Measurements from ENCODE around the gene IER5.

The IER5 gene

DNA sequence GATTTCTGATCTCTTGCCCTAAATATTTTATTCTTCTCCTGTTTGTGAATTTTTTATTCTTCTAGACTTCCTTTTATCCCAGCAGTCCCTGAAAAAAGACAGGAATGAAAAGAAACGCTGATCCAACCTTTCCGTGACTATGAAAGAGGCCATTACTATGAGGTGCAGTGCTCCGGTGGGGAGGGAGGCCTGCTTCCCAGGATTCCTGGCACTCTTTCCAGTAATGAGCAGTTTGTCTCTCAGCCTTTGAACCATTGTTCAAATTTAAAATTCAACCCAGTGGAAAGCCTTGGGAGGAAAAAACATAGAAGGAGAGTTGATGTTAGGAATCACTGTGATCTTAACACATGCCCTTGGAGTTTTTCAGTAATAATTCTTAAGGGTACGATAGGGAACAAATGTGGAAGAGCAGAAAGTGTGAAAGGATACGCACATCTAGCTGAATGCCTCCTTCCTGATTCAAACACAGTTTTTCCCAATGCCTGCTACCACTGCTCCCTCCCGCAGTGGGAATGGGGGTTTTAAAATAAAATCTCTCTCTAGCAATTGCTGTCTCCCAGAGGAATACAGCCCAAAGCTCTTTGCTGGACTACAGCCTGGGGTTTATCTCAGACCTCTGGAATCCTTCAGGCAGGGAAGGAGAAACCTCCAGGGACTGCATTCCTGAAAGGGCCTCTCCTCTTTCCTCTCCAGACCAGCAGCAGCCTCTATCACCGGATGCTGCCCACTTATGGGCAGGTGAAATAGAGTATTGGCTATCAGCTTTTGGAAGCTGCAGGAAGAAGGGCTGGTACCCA is 6.1 kb downstream of the IER5 start (continued):
- TF ChIP-seq ZNF48 (tag by site-specific recombination; IDR thresholded peaks at IDR 0.05) (no peak), ZBTB17 (tag by site-specific recombination; IDR thresholded peaks at IDR 0.05) (peak; percentile 59; the same call in 1 of the 2 replicates), ZNF239 (tag by site-specific recombination; IDR thresholded peaks at IDR 0.05) (no peak), RBAK (tag by site-specific recombination; IDR thresholded peaks at IDR 0.05) (no peak), SP3 (tag by site-specific recombination; IDR thresholded peaks at IDR 0.05) (no peak), ZNF529 (tag by site-specific recombination; IDR thresholded peaks at IDR 0.05; ENCODE audit: insufficient replicate concordance) (no peak), KLF10 (tag by site-specific recombination; IDR thresholded peaks at IDR 0.05) (peak; percentile 85), ZNF24 (tag by site-specific recombination; IDR thresholded peaks at IDR 0.05) (peak; percentile 59; the same call in 1 of the 2 replicates), ZNF677 (tag by site-specific recombination; IDR thresholded peaks at IDR 0.05) (no peak), GFI1B (tag by site-specific recombination; IDR thresholded peaks at IDR 0.05) (0 out of 2 replicates have a peak, but pooled peaks have one; percentile 42), ZNF664 (tag by site-specific recombination; IDR thresholded peaks at IDR 0.05) (no peak), ZNF423 (tag by site-specific recombination; IDR thresholded peaks at IDR 0.05) (no peak), ZNF19 (tag by site-specific recombination; IDR thresholded peaks at IDR 0.05; ENCODE audit: low read depth) (no peak), ZNF658 (tag by site-specific recombination; IDR thresholded peaks at IDR 0.05) (no peak), FEZF1 (tag by site-specific recombination; IDR thresholded peaks at IDR 0.05) (no peak; the same call in 1 of the 2 replicates), ZNF560 (tag by site-specific recombination; IDR thresholded peaks at IDR 0.05; ENCODE audit: borderline replicate concordance) (no peak), KLF1 (tag by site-specific recombination; IDR thresholded peaks at IDR 0.05) (no peak), MZF1 (tag by site-specific recombination; IDR thresholded peaks at IDR 0.05; ENCODE audit: borderline replicate concordance) (no peak), KLF7 (tag by site-specific recombination; IDR thresholded peaks at IDR 0.05; ENCODE audit: borderline replicate concordance) (no peak), ZBTB21 (tag by site-specific recombination; IDR thresholded peaks at IDR 0.05) (no peak), ZNF354C (tag by site-specific recombination; IDR thresholded peaks at IDR 0.05; ENCODE audit: borderline replicate concordance, low read depth) (no peak), ZNF311 (tag by site-specific recombination; IDR thresholded peaks at IDR 0.05; ENCODE audit: borderline replicate concordance) (no peak)
- TF ChIP-seq, protein P1, sequence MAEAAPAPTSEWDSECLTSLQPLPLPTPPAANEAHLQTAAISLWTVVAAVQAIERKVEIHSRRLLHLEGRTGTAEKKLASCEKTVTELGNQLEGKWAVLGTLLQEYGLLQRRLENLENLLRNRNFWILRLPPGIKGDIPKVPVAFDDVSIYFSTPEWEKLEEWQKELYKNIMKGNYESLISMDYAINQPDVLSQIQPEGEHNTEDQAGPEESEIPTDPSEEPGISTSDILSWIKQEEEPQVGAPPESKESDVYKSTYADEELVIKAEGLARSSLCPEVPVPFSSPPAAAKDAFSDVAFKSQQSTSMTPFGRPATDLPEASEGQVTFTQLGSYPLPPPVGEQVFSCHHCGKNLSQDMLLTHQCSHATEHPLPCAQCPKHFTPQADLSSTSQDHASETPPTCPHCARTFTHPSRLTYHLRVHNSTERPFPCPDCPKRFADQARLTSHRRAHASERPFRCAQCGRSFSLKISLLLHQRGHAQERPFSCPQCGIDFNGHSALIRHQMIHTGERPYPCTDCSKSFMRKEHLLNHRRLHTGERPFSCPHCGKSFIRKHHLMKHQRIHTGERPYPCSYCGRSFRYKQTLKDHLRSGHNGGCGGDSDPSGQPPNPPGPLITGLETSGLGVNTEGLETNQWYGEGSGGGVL (tag by site-specific recombination; IDR thresholded peaks at IDR 0.05) = no peak
- TF ChIP-seq, protein P2, sequence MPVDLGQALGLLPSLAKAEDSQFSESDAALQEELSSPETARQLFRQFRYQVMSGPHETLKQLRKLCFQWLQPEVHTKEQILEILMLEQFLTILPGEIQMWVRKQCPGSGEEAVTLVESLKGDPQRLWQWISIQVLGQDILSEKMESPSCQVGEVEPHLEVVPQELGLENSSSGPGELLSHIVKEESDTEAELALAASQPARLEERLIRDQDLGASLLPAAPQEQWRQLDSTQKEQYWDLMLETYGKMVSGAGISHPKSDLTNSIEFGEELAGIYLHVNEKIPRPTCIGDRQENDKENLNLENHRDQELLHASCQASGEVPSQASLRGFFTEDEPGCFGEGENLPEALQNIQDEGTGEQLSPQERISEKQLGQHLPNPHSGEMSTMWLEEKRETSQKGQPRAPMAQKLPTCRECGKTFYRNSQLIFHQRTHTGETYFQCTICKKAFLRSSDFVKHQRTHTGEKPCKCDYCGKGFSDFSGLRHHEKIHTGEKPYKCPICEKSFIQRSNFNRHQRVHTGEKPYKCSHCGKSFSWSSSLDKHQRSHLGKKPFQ (tag by site-specific recombination; IDR thresholded peaks at IDR 0.05) = no peak
- TF ChIP-seq, protein P3, sequence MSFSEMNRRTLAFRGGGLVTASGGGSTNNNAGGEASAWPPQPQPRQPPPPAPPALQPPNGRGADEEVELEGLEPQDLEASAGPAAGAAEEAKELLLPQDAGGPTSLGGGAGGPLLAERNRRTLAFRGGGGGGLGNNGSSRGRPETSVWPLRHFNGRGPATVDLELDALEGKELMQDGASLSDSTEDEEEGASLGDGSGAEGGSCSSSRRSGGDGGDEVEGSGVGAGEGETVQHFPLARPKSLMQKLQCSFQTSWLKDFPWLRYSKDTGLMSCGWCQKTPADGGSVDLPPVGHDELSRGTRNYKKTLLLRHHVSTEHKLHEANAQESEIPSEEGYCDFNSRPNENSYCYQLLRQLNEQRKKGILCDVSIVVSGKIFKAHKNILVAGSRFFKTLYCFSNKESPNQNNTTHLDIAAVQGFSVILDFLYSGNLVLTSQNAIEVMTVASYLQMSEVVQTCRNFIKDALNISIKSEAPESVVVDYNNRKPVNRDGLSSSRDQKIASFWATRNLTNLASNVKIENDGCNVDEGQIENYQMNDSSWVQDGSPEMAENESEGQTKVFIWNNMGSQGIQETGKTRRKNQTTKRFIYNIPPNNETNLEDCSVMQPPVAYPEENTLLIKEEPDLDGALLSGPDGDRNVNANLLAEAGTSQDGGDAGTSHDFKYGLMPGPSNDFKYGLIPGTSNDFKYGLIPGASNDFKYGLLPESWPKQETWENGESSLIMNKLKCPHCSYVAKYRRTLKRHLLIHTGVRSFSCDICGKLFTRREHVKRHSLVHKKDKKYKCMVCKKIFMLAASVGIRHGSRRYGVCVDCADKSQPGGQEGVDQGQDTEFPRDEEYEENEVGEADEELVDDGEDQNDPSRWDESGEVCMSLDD (tag by site-specific recombination; IDR thresholded peaks at IDR 0.05) = no peak
- TF ChIP-seq, protein P4, sequence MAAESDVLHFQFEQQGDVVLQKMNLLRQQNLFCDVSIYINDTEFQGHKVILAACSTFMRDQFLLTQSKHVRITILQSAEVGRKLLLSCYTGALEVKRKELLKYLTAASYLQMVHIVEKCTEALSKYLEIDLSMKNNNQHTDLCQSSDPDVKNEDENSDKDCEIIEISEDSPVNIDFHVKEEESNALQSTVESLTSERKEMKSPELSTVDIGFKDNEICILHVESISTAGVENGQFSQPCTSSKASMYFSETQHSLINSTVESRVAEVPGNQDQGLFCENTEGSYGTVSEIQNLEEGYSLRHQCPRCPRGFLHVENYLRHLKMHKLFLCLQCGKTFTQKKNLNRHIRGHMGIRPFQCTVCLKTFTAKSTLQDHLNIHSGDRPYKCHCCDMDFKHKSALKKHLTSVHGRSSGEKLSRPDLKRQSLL (tag by site-specific recombination; IDR thresholded peaks at IDR 0.05) = peak; percentile 21; the same call in 1 of the 2 replicates
- TF ChIP-seq, protein P5, sequence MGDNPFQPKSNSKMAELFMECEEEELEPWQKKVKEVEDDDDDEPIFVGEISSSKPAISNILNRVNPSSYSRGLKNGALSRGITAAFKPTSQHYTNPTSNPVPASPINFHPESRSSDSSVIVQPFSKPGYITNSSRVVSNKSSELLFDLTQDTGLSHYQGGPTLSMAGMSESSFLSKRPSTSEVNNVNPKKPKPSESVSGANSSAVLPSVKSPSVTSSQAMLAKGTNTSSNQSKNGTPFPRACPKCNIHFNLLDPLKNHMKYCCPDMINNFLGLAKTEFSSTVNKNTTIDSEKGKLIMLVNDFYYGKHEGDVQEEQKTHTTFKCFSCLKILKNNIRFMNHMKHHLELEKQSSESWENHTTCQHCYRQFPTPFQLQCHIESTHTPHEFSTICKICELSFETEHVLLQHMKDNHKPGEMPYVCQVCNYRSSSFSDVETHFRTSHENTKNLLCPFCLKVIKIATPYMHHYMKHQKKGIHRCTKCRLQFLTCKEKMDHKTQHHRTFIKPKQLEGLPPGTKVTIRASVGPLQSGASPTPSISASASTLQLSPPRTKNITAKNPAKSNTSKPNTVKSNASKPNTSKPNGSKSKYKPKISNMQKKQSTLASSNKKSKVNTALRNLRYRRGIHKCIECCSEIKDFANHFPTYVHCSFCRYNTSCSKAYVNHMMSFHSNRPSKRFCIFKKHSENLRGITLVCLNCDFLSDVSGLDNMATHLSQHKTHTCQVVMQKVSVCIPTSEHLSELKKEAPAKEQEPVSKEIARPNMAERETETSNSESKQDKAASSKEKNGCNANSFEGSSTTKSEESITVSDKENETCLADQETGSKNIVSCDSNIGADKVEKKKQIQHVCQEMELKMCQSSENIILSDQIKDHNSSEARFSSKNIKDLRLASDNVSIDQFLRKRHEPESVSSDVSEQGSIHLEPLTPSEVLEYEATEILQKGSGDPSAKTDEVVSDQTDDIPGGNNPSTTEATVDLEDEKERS (tag by site-specific recombination; IDR thresholded peaks at IDR 0.05) = no peak
- TF ChIP-seq, protein P6, sequence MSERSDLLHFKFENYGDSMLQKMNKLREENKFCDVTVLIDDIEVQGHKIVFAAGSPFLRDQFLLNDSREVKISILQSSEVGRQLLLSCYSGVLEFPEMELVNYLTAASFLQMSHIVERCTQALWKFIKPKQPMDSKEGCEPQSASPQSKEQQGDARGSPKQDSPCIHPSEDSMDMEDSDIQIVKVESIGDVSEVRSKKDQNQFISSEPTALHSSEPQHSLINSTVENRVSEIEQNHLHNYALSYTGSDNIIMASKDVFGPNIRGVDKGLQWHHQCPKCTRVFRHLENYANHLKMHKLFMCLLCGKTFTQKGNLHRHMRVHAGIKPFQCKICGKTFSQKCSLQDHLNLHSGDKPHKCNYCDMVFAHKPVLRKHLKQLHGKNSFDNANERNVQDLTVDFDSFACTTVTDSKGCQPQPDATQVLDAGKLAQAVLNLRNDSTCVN (tag by site-specific recombination; optimal IDR thresholded peaks at IDR 0.05) = no peak

Data from HEK293 (cell line).